Stimulated activated CD8-positive, alpha-beta memory T cell treated with anti-CD3 and anti-CD28 coated beads, Interleukin-15, amount 100 ng/mL, for 1 hour (primary cell): ENCODE data around the gene TRH.
A peak's percentile ranks its signal among the peaks of the same experiment; 100 is the strongest.

Experiments used
- DNase-seq: peaks from one replicate; pipeline ENCODE4 v3.0.0-alpha.2; 2020; ENCODE audit warnings: low read depth

The TRH gene, protein sequence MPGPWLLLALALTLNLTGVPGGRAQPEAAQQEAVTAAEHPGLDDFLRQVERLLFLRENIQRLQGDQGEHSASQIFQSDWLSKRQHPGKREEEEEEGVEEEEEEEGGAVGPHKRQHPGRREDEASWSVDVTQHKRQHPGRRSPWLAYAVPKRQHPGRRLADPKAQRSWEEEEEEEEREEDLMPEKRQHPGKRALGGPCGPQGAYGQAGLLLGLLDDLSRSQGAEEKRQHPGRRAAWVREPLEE

GRCh38 chr3:129974564-129974832 is at the start of gene TRH:
Gene TRH (plus strand): TSS chr3:129974720. CDS start chr3:129975817, 1,097 bp downstream.
- no peak for DNase-seq

- DNase-seq: no peak
Measured at GRCh38 chr3:129927072-129927471, 47.4 kb upstream of the TRH start.

DNA sequence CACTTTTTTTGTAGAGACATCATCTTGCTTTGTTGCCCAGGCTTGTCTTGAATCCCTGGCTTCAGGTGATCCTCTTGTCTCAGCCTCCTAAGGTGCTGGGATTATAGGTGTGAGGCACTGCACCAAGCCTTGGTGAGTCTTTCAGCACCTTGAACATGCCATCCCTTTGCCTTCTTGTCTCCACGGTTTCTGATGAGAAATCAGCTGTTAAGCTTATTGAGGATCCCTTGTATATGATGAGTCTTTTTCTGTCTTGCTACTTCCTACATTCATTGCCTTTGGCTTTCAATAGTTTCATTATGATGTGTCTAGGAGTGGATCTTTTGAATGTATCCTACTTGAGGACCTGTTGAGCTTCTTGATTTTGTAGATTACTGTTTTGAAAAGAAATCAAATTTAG is 45.1 kb upstream of the TRH start:
- DNase-seq: no peak

GRCh38 chr3:129933471-129933870 is 41.0 kb upstream of the TRH start:
- DNase-seq: no peak

DNA sequence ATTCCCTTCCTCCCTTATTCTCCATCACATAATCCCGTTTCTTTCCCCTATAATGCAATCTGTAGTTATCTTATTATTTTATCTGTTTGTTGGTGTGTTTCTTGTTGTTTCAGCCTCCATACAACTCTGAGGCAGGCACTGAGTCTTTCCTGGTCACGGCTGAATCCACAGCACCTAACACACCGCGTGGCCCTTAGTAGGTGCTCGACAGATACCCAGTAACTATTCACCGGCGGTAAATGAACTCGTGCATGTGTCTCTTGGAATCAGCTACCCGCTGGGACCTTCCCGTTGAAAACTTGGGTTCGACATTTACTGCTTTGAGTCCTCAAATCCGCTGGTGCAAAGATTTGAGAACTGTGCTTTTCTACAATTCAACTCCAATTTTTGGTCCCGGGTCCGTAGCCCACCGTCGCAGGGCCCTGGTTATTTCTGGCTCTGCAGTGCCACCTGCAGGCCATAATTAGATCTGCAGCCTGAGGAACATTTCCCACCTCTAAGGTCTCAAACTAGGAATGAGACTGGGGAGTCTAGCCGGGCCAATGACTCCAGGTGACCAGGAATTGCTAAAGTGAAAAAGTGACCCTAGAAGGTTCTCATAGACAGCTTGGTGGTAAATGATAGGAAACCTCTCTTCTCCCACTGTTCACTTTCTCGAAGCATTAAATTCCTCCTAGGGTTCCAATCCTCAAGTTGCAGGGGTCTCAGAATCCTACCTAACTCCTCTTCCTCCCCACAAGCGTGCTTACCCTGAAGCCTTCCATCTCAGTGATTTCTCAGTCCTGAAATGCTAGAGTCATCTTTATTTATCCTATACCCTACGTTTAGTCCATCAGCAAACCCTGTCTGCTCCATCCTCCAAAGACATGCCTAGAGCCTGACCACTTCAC is 40.0 kb upstream of the TRH start:
- DNase-seq: no peak

- DNase-seq: no peak
Measured at GRCh38 chr3:129936757-129937156, 37.8 kb upstream of the TRH start.

DNA sequence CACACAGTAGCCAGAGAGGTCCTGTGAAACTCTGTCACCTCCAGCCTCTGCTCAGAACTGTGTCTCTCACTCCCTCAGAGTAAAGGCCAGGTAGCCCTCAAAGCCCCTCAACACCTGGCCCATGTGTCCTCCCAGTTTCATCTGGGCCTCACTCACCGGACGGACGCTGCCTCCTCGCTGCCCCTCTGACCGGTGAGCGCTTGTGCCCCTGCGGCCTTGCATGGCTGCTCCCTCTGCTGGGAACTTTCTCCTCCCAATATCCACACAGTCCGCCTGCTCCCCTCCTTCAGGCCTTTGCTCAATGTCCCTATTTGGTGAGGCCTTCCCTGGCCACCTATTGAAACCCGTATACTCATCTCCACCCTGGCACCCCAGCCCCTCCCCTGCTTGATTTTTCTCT is 36.8 kb upstream of the TRH start:
- DNase-seq: no peak

DNA sequence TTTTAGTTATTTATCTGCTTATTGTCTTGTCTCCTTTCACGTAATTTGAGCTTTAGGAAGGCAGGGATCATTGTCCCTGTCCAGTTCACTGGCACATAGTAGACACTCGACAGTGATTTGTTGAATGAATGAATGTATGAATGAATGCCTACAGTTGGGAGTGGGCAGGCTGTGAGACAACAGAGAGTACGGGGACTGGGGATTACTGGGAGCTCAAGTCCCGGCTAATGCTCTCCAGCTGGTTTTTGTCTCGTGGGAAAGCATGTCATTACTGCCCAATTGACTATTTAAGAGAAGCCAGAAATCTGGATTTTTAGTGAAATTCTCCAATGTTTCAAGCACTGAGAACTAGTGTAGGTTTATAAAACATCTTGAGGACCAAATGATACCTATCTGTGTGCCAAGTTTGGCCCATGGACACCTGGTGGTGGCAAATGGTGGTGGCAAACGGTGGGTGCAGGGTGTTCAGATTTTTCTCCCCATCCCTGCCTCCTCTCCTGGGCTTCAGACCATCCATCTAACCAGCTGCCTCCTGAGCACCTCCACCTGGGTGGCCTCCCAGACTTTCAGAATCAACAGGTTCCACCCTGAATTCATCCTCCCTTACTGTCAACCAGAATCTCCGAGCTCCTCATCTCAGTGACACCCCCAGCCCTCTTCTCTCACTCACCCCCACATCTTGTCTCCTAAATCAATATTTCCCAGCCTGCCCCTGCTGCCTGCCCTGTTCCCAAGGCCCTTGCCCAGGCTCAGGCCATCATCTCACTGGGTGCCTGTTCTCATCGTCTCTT is 36.2 kb upstream of the TRH start:
- no peak for DNase-seq

GRCh38 chr3:129940086-129940485 is 34.4 kb upstream of the TRH start:
- DNase-seq: no peak

DNA sequence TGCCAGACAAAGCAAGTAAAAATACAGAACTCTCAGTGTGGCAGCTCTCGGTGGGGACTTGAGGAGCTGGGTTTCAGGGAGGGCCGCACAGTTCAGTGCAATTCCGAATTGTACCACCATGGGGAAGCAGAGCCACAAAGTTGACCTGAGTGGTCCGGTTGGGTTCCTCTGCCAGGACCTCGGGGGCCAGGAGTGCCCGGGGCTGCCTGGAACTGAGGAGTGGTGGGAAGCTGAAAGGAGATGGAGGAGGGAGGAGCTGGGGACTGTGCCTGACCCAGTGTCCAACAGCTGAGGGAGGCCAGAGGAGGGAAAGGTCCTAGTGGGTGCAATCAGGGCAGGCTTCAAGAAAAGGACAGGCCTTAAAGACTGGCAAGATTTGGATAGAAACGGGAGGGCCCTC is 32.2 kb upstream of the TRH start:
- peak; percentile 2 for DNase-seq

DNA sequence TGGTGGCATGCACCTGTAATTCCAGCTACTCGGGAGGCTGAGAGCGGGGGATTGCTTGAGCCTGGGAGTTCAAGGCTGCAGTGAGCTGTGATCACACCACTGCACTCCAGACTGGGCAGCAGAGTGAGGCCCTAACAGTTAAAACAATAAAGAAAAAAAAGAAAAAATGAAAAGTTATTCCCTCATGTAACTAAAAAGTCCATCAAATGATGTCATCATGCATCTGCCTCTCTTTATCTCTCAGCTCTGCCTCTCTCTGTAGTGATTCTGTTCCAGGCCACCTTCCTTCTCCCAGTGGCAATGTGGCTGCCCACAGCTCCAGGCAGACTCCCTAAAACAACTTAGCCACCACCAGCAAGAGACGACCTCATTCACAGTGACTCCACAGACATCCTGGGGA is 31.5 kb upstream of the TRH start:
- no peak for DNase-seq

DNA sequence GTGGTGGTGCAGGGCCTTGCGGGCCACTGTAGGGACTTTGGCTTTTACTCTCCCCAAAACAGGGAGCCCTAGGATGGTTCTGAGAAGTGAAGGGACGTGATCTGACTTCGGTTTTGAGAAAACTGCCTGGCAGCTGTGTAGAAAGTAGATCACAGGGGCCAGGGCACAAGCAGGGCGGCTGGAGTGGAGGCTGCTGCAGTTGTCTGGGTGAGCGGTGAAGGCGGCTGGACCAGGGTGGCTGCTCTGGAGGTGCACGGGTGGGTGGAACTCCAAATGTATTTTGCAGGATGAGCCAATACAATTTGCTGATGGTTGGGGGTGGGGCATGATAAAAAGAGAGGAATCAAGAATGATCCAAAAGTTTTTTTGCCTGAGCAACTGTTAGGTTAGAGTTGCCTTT is 29.8 kb upstream of the TRH start:
- DNase-seq: no peak

DNA sequence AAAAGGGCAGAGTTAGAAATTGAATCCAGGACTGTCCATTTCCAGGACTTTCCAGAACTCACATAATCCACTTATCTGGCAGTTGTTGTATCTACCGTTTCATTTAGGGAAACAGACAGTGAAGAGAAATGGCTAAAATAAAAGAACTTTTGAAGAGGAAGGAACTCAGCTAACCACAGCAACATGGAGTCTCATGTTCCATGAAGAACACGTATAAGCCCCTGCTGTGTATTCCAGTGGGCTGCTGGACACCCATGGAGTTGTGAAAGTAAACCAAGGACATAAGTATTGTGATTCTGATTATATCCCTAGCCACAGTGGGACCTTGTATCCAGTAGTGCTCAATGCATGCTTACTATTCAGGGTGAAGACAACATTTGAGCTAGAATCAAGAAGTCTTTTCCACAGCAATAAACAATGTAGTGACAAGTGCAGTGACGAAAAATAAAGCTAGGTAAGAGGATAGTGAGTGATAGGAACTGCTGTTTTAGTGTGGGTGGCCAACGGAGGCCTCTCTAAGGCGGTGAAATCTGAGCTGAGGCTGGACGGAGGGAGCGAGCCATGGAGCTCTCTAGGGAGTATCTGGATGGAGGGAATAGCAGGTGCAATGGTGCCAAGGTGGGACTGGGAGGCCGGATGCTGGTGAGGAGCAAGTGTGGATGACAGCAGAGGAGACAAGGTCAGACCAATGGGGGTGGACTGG is 26.8 kb upstream of the TRH start:
- no peak for DNase-seq

- no peak for DNase-seq
Measured at GRCh38 chr3:129950318-129951046, 24.0 kb upstream of the TRH start.

- no peak for DNase-seq
Measured at GRCh38 chr3:129952556-129953355, 21.8 kb upstream of the TRH start.

- DNase-seq: no peak
Measured at GRCh38 chr3:129953621-129954020, 20.9 kb upstream of the TRH start.

DNA sequence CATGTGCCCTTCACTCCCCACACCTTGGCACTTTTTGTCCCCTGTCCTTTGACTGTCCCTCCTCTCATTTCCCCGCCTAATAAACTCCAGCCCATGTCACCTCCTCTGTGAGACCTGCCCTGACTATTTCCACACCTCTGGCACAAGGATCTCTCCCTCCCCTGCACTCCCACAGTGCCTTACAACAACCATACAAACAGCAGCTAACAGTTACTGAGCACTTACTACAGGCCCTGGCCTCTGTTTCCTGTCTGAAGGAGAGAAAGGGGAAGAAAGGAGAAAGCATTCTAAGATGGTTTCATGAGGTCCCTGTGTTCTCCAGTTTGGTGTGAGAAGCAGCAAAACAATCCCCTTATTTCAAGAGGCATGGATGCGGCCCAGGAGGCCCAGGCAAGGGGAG is 20.0 kb upstream of the TRH start:
- DNase-seq: no peak

DNA sequence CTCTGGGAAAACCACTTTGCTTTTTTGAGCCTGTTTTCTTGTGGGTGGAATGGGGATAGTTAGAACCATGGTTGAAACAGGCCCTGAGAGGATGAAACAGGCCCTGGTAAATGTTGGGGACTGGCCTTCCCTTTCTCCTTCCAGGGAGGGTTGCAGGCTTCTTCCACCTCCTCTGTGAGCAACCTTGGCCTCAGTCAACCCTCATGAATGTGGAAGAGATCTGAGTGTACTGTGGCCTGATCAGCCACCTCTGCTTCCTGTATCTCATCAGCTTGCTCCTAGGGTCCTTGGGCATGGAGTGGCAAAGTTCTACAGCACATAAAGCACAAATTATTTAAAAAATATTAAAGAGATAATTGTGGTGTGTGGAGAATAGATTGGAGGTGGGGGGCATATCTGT is 17.6 kb upstream of the TRH start:
- DNase-seq: no peak

GRCh38 chr3:129958755-129959154 is 15.8 kb upstream of the TRH start:
- DNase-seq: no peak

DNA sequence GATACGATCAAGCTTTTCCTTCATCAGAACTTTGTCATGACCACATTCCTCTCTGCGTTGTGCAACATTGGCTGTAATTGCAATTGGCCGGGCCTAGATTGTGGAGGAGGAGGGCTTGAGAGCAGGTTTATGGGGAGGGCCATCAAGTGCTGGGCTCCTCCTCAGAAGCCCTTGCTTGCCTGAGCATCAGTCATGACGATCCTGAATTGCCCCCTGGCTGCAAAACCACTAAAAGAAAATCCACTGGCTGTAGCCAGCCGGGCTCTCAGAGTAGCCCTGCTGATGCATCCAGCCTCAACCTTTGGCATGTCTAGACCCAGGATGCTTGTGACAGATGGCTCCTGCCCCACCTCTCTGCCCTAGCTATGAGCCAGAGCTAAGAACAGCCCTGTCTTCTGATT is 13.4 kb upstream of the TRH start:
- no peak for DNase-seq

DNA sequence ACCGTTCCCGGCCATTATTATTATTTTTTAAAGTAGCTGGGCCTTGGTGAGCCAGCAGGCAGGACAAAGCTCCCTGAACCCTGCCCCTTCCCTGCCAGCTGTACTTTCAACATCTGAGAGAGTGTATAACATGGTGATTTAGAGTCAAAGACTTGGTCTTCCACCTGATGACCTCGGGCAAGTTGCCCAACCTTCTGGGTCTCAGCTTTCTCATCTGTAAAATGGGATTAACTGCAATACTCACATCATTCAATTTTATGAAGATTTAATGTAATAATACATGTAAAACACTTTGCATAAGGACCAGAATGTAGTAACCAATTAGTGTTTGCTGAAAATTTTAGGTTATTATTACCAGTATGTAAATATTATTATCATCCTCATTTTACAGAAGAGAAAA is 11.9 kb upstream of the TRH start:
- DNase-seq: no peak
